ENCODE data around the gene SIPA1L2.

SIPA1L2 gene

DNA sequence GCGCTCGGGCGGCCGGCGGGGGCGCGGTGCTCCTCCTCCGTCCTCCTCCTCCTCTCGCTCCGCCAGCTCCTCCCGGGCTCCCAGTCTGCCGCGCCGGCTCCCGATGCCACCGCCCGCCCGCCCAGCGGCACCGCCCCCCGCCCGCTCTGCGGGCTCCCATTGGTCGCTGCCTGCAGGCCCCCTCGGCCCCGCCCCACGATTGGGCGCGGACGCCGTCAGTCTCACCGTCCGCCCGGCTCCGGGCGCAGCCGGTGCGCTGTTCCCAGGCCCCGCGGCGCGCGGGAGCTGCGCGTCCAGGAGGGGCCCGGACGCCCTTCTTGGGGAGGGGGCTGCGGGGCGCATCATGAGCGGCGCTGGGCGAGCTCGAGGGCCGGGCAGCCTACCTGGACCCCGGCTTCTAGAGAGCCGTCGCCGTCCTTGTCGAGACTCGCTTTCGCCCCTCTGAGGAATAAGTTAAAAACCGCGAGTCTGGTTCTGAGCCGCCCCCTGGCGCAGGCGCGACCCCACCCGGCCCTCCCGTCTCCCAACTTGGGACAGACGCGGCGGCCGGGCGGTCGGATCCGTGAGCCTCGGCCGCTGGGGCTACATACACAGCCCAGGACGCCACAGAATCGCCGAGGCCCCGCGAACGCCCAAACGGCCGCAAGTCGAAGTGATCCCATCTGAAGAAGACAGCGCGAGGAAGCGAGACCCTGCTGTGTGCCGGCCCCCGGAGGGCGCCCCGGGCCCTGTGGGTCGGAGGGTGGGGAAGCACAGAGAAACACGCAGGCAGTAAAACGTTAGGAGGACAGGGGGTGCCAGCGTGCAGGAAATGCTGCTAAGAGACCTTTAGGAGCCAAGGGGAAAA is at the start of gene SIPA1L2 (continued):
- no peak for TF ChIP-seq ZNF707 (tag by site-specific recombination; IDR thresholded peaks at IDR 0.05)
- TF ChIP-seq ZNF837 (tag by site-specific recombination; IDR thresholded peaks at IDR 0.05), result no peak
- TF ChIP-seq ZNF777 (tag by site-specific recombination; IDR thresholded peaks at IDR 0.05; ENCODE audit: borderline replicate concordance), result no peak
- no peak for TF ChIP-seq ZNF155 (tag by site-specific recombination; IDR thresholded peaks at IDR 0.05)
- TF ChIP-seq ZNF677 (tag by site-specific recombination; IDR thresholded peaks at IDR 0.05), result no peak
- no peak for TF ChIP-seq ZNF626 (tag by site-specific recombination; IDR thresholded peaks at IDR 0.05)
- peak; percentile 67 for TF ChIP-seq ZNF629 (tag by site-specific recombination; IDR thresholded peaks at IDR 0.05)
- TF ChIP-seq ZNF571 (tag by site-specific recombination; IDR thresholded peaks at IDR 0.05), result no peak
- TF ChIP-seq, protein P1, sequence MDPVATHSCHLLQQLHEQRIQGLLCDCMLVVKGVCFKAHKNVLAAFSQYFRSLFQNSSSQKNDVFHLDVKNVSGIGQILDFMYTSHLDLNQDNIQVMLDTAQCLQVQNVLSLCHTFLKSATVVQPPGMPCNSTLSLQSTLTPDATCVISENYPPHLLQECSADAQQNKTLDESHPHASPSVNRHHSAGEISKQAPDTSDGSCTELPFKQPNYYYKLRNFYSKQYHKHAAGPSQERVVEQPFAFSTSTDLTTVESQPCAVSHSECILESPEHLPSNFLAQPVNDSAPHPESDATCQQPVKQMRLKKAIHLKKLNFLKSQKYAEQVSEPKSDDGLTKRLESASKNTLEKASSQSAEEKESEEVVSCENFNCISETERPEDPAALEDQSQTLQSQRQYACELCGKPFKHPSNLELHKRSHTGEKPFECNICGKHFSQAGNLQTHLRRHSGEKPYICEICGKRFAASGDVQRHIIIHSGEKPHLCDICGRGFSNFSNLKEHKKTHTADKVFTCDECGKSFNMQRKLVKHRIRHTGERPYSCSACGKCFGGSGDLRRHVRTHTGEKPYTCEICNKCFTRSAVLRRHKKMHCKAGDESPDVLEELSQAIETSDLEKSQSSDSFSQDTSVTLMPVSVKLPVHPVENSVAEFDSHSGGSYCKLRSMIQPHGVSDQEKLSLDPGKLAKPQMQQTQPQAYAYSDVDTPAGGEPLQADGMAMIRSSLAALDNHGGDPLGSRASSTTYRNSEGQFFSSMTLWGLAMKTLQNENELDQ (tag by site-specific recombination; IDR thresholded peaks at IDR 0.05; ENCODE audit: low read depth), result no peak
- peak; percentile 60 for TF ChIP-seq KLF1 (tag by site-specific recombination; IDR thresholded peaks at IDR 0.05)
- TF ChIP-seq, protein P2, sequence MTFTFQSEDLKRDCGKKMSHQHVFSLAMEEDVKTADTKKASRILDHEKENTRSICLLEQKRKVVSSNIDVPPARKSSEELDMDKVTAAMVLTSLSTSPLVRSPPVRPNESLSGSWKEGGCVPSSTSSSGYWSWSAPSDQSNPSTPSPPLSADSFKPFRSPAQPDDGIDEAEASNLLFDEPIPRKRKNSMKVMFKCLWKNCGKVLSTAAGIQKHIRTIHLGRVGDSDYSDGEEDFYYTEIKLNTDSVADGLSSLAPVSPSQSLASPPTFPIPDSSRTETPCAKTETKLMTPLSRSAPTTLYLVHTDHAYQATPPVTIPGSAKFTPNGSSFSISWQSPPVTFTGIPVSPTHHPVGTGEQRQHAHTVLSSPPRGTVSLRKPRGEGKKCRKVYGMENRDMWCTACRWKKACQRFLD (tag by site-specific recombination; IDR thresholded peaks at IDR 0.05), result no peak
- TF ChIP-seq, protein P3, sequence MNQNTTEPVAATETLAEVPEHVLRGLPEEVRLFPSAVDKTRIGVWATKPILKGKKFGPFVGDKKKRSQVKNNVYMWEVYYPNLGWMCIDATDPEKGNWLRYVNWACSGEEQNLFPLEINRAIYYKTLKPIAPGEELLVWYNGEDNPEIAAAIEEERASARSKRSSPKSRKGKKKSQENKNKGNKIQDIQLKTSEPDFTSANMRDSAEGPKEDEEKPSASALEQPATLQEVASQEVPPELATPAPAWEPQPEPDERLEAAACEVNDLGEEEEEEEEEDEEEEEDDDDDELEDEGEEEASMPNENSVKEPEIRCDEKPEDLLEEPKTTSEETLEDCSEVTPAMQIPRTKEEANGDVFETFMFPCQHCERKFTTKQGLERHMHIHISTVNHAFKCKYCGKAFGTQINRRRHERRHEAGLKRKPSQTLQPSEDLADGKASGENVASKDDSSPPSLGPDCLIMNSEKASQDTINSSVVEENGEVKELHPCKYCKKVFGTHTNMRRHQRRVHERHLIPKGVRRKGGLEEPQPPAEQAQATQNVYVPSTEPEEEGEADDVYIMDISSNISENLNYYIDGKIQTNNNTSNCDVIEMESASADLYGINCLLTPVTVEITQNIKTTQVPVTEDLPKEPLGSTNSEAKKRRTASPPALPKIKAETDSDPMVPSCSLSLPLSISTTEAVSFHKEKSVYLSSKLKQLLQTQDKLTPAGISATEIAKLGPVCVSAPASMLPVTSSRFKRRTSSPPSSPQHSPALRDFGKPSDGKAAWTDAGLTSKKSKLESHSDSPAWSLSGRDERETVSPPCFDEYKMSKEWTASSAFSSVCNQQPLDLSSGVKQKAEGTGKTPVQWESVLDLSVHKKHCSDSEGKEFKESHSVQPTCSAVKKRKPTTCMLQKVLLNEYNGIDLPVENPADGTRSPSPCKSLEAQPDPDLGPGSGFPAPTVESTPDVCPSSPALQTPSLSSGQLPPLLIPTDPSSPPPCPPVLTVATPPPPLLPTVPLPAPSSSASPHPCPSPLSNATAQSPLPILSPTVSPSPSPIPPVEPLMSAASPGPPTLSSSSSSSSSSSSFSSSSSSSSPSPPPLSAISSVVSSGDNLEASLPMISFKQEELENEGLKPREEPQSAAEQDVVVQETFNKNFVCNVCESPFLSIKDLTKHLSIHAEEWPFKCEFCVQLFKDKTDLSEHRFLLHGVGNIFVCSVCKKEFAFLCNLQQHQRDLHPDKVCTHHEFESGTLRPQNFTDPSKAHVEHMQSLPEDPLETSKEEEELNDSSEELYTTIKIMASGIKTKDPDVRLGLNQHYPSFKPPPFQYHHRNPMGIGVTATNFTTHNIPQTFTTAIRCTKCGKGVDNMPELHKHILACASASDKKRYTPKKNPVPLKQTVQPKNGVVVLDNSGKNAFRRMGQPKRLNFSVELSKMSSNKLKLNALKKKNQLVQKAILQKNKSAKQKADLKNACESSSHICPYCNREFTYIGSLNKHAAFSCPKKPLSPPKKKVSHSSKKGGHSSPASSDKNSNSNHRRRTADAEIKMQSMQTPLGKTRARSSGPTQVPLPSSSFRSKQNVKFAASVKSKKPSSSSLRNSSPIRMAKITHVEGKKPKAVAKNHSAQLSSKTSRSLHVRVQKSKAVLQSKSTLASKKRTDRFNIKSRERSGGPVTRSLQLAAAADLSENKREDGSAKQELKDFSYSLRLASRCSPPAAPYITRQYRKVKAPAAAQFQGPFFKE (tag by site-specific recombination; IDR thresholded peaks at IDR 0.05; ENCODE audit: borderline replicate concordance), result no peak
- TF ChIP-seq ZBTB48 (tag by site-specific recombination; IDR thresholded peaks at IDR 0.05), result 0 out of 2 replicates have a peak, but pooled peaks have one; percentile 76
- TF ChIP-seq ZNF600 (tag by site-specific recombination; IDR thresholded peaks at IDR 0.05), result peak; percentile 98
- TF ChIP-seq ZBTB20 (tag by site-specific recombination; IDR thresholded peaks at IDR 0.05), result peak; percentile 92
- peak; percentile 100 for TF ChIP-seq ZBTB8A (tag by site-specific recombination; IDR thresholded peaks at IDR 0.05)
- TF ChIP-seq ZNF423 (tag by site-specific recombination; IDR thresholded peaks at IDR 0.05), result peak; percentile 99
- TF ChIP-seq, protein P4, sequence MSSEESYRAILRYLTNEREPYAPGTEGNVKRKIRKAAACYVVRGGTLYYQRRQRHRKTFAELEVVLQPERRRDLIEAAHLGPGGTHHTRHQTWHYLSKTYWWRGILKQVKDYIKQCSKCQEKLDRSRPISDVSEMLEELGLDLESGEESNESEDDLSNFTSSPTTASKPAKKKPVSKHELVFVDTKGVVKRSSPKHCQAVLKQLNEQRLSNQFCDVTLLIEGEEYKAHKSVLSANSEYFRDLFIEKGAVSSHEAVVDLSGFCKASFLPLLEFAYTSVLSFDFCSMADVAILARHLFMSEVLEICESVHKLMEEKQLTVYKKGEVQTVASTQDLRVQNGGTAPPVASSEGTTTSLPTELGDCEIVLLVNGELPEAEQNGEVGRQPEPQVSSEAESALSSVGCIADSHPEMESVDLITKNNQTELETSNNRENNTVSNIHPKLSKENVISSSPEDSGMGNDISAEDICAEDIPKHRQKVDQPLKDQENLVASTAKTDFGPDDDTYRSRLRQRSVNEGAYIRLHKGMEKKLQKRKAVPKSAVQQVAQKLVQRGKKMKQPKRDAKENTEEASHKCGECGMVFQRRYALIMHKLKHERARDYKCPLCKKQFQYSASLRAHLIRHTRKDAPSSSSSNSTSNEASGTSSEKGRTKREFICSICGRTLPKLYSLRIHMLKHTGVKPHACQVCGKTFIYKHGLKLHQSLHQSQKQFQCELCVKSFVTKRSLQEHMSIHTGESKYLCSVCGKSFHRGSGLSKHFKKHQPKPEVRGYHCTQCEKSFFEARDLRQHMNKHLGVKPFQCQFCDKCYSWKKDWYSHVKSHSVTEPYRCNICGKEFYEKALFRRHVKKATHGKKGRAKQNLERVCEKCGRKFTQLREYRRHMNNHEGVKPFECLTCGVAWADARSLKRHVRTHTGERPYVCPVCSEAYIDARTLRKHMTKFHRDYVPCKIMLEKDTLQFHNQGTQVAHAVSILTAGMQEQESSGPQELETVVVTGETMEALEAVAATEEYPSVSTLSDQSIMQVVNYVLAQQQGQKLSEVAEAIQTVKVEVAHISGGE (tag by site-specific recombination; conservative IDR thresholded peaks at IDR 0.05; ENCODE audit: low read depth), result peak; percentile 68
- TF ChIP-seq RBAK (tag by site-specific recombination; IDR thresholded peaks at IDR 0.05), result no peak
- no peak for TF ChIP-seq ZNF398 (tag by site-specific recombination; IDR thresholded peaks at IDR 0.05)
- TF ChIP-seq ZNF223 (tag by site-specific recombination; IDR thresholded peaks at IDR 0.05), result no peak
- no peak for TF ChIP-seq ZFP41 (tag by site-specific recombination; IDR thresholded peaks at IDR 0.05; ENCODE audit: borderline replicate concordance)
- TF ChIP-seq IKZF3 (tag by site-specific recombination; IDR thresholded peaks at IDR 0.05), result peak; percentile 95

All from HEK293 (cell line).